G401.6 (cell line): ENCODE measurements around the gene DDIT3.

ENCODE experiments used
- FAIRE-seq: peaks from 2 replicates; lab custom pipeline; 2012; peaks lifted over from hg19 to GRCh38; lab: Jason Lieb, UNC

The DDIT3 gene

GRCh38 chr12:57547288-57548012 lies 27.1 kb upstream of the DDIT3 start:
- FAIRE-seq: peak; percentile 96

DNA sequence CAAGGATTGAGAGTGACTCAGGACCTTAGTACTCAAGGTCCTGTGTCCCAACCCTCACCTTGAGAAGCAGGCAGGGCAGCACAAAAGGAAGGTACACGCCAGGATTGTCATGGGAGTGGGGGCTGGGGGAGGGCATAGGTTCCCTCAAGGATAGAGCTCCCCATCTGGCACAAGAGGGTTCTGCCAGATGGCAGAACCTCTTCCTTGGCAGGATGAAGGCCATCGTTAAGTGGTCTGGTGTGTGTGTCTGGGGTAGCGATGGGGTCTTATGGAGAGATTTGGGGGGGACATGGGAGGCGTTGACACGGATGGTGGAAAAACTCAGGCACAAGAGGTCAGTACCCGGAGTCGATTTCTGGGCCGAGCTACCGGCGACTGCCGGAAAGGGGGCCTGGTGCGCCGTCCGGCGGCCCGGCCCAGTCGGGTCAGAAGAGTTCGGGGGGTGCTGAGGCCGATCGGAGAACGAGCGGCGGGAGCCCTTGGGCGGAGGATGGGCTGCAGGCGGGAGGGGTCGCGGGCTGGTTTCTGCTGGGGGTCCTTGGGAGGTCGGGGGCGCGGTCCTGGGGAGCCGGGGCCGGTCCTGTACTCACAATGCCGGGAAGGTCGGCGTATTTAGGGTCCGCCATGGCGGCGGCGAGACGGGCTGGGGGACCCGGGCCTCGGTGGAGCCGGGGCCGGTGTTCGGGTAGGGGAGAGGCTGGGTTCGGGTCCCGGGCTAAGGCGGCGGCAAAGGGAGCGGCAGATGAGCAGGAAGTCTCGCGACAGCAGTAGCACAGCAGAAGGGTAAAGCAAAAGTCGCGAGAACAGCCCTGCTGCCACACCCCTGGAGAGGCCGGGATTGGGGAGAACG lies 26.3 kb upstream of the DDIT3 start, which contains the start of gene DCTN2:
Gene DCTN2, minus strand, starts transcription at position 755 of the 850 bp plus-strand sequence. Its CDS starts 129 bp downstream, at position 626.
- no peak for FAIRE-seq

- no peak for FAIRE-seq
Measured at GRCh38 chr12:57545809-57546437, 25.6 kb upstream of the DDIT3 start.

DNA sequence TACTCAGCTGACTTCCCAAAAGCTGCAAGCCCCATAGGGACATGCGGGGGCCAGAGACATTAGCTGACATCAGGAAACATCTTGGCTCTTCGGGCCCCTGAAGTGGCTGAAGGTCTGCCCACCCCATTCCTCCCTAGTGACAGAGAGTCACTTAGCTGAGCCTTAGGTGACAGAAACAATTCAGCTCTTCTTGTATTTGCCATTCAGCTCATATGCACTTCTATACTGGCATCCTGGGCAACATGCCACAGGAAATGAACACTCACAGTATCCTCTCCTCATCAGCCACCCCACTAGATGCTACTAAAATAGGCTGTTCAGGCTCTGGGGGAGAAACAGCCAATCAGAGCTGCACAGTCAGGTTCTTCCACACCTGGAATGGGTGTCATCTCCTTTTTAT lies 23.3 kb upstream of the DDIT3 start:
- no peak for FAIRE-seq

GRCh38 chr12:57541717-57542116 lies 21.4 kb upstream of the DDIT3 start:
- FAIRE-seq: no peak

GRCh38 chr12:57541001-57541400 lies 20.7 kb upstream of the DDIT3 start:
- no peak for FAIRE-seq

DNA sequence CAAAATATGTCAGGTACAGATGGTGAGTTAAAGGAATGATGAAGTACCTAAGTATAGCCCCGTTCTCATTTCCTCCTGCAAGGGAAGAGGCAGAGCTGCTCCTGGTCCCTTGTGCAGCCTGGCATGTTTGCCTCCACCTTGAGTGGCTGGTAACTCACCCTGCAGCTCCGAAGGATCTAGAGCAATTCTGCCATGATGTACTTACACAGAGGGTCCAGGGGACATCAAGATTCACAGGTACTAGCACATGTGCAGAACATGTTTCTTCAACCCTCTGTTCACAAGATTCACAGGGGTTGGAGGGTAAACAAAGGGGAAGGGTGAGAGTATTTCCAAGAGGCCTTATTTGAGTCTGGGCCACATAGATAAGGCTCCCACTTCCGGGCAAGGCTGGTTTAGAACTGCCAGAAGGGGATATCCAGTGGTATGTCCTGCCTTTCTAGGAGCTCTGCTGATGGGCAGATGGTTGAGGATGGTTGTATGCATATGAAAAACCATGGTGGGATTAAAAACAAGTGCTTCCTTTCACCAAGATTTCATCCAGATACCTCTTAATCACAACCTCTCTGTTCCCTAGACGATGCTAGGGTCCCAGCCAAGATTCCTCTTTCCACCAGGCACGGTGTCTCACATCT lies 18.9 kb upstream of the DDIT3 start:
- FAIRE-seq: no peak

- FAIRE-seq: no peak
Measured at GRCh38 chr12:57536597-57536942, 16.3 kb upstream of the DDIT3 start.

DNA sequence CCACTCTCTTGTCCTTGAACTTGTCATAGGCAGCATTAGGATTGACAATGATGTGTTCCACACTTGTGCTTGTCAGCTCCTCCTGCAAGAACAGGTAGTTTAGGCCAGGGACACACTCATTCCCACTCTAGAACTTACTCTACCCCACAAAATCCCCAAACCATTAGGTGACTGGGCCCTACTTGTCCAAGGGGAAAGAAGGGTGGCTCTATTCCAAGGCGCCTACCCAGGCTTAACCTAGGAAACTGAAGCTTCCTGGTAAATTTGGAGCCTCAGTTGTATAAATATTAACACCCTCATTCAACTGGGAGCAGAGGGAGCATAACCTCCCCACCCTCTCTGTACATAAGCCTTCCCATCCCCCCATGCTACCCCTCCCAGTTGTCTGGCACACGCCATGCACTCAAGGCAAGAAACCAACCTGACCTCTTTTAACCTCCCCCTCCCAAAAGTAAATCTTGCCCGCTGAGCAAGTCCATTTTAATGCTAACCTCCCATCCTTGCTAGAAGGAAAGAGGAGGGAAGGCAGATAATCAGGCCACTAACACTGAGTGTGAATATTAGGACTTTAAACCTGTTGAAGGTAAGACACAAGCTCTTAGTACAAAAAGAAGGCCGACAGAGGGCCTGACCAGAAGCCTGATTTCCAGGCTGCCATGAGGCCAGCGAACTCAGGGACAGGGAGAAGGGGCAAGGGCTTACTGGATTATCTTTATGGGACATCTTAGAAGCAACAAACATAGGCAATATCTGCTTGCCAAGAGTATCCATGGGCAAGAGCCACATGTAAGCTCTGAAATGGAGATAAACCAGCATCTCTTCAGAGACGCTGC lies 15.7 kb upstream of the DDIT3 start:
- FAIRE-seq: no peak

GRCh38 chr12:57534991-57535543 lies 14.8 kb upstream of the DDIT3 start:
- FAIRE-seq: no peak

DNA sequence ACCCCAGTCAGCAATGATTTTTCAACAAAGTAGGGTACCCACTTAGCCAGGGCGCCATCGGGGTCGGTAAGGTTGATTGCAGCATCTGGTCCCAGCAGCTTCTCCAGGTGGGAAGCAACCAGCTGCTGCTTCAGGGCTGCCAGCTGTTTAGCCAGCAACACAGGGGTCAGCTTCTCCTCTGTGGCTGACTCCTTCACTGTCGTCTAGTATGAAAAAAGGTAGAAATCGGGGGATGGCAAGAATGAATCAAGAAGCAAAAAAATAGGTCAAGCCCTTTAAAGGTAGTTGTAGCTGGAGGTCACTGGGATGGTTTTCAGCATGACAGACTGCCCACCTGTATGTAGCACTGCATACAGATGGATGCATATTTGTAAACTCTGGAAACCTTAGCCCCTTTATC lies 13.9 kb upstream of the DDIT3 start:
- no peak for FAIRE-seq

- no peak for FAIRE-seq
Measured at GRCh38 chr12:57533108-57533507, 12.8 kb upstream of the DDIT3 start.

- FAIRE-seq: no peak
Measured at GRCh38 chr12:57531836-57532235, 11.5 kb upstream of the DDIT3 start.

GRCh38 chr12:57530396-57531142 lies 10.3 kb upstream of the DDIT3 start:
- no peak for FAIRE-seq

GRCh38 chr12:57529831-57530230 lies 9.5 kb upstream of the DDIT3 start:
- no peak for FAIRE-seq

DNA sequence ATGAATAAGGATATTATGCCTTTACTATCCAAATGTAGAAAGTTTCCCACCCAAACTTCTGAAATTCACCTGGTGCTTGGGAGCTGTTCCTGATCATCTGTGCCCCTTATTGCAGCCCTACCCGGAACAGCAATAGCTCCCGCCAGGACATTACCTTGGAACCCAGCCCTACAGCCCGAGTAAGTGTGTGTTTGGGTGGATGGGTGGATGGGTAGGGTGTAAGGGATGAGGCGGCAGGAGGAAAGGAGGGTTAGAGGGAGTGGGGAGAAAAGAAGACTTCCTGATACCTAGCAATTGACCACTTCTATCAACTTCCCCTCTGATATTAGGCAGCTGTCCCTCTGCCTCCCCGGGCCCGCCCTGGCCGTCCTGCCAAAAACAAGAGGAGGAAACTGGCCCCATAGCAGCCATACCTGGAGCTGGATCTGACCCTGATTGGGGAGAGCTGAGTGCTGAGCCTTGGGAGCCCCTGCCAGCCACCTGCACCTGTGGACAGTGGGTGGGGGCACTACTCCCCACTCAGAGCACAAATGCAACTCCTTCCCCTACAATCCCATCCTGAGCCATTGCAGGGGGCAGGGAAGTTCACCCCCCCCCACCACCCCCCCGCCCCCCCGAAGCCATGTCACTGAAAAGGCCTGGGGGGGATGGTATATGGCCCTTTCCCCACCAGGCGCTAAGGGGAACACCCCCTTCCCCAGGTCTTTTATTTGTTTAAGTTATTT lies 8.7 kb upstream of the DDIT3 start:
- FAIRE-seq: no peak

- FAIRE-seq: no peak
Measured at GRCh38 chr12:57528176-57528575, 7.9 kb upstream of the DDIT3 start.

DNA sequence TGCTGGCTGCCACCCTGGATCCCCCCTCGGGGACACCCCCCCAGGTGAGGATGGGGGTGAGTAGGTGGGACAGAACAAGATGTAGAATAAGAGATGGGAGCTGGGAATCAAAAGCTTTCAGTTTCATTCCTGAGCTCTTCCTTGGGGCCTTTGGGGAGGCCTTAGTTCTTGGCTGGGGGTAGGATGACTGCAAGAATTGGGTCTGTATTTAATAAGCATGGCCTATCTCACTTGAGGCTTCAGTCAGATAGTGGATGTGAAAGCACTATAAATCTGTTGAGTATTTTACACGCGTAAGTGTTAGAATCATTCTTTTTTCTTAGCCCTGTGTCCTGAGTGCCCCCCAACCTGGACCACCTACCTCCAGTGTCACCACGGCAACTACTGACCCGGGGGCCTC lies 6.9 kb upstream of the DDIT3 start:
- FAIRE-seq: no peak

GRCh38 chr12:57526477-57527126 lies 6.3 kb upstream of the DDIT3 start:
- no peak for FAIRE-seq
